Subcutaneous abdominal adipose tissue (tissue), 5 donors: ENCODE results near the gene PLEKHA5.

Experiments
- H3K27ac ChIP-seq: one replicate; pipeline ENCODE4 v1.7.0; 2013; ENCODE audit warnings: low read depth, mild to moderate bottlenecking, inconsistent platforms, low read length, moderate library complexity
- H3K27me3 ChIP-seq, 5 donors: one replicate each; pipeline ENCODE4 v1.7.0; 2013; ENCODE audit warnings: low read length in 5 of 5, inconsistent platforms in 1 of 5; ENCODE audit not compliant: control insufficient read depth in 5 of 5, insufficient read depth in 4 of 5
- H3K36me3 ChIP-seq, 5 donors: one replicate each; pipeline ENCODE4 v1.7.0; 2013; ENCODE audit warnings: low read length in 5 of 5; ENCODE audit not compliant: control insufficient read depth in 5 of 5, insufficient read depth in 5 of 5
- H3K4me1 ChIP-seq, 5 donors: one replicate each; pipeline ENCODE4 v1.7.0; 2013; ENCODE audit warnings: low read length in 5 of 5, mild to moderate bottlenecking in 3 of 5, moderate library complexity in 1 of 5; ENCODE audit not compliant: control insufficient read depth in 5 of 5, insufficient read depth in 5 of 5
- H3K4me3 ChIP-seq, 5 donors: one replicate each; pipeline ENCODE4 v1.7.0; 2013; ENCODE audit warnings: low read length in 5 of 5, low read depth in 1 of 5
- H3K9ac ChIP-seq, 5 donors: one replicate each; pipeline ENCODE4 v1.7.0; 2013; ENCODE audit warnings: low read length in 5 of 5, mild to moderate bottlenecking in 4 of 5, moderate library complexity in 3 of 5
- H3K9me3 ChIP-seq, 5 donors: one replicate each; pipeline ENCODE4 v1.7.0; 2013; ENCODE audit warnings: low read length in 5 of 5; ENCODE audit not compliant: control insufficient read depth in 5 of 5
- donor health status: healthy.
- donor health status: healthy.
- donor health status: healthy.
- donor health status: healthy.
- donor health status: healthy.

PLEKHA5 gene

DNA sequence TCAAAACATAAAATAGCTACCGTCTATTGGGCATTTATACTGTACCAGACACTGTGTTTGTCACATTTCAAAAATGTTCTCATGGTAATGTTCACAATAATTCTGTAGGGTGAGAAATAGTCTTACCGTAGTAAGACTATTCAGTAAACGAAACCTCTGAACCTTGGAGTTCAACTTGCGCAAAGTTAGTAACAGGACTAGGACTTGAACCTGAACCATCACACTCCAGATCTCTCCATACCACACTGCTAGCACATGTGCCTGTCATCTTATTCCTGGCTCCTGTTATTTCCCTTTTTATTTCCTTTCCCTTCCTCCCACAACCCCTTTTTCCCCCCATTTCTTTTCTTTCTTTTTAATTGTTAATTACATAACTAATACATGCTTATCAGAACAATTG, 65.4 kb downstream of the PLEKHA5 start:
- no peaks in the 10 kb centered on the region for H3K9me3 ChIP-seq
- no peak overlapping the region for H3K27ac ChIP-seq
- no peak overlapping the region for H3K4me3 ChIP-seq
- H3K27me3 ChIP-seq, result no peaks in the 10 kb centered on the region
- H3K4me1 ChIP-seq, result peaks cover 0 to 27% (median 20%) of the 10 kb centered on the region in 5 donors
- no peaks in the 10 kb centered on the region for H3K36me3 ChIP-seq
- no peak overlapping the region for H3K9ac ChIP-seq

DNA sequence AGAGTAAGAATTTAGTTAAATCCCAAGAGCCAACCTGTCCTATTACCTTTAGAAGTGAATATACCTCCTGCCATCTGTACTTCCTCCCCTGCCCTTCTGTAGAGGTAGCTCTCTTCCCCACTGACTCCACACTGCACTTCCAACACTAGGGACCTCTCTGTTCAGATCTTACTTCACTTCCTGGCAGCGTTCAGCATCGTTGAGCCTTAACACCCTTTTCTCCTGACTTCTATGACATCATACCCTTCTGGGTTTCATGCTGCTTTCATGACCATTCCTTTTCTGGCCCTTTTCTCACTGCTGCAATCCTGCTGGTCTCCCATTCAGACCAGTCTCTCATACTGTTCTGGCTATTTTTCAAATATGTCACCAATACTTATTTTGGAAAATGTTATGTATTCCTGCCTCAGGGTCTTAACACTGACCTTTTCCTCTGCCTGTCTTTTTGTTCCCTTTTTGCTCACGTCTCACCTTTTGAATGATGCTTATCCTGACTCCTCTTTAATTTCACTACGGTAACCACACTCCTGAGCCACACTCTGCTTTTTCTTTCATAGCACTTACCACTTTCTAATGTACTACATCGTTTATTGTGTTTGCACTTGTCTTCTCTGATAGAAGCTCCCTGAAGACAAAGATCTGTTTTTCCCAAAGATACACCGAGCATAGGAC, 67.6 kb downstream of the PLEKHA5 start:
- H3K4me3 ChIP-seq, result no peak overlapping the region
- no peak overlapping the region for H3K27ac ChIP-seq
- H3K36me3 ChIP-seq, result no peaks in the 10 kb centered on the region
- H3K9ac ChIP-seq, result no peak overlapping the region
- H3K9me3 ChIP-seq, result no peaks in the 10 kb centered on the region
- H3K27me3 ChIP-seq, result no peaks in the 10 kb centered on the region
- H3K4me1 ChIP-seq, result peaks cover 0 to 11% (median 5%) of the 10 kb centered on the region in 5 donors

- H3K36me3 ChIP-seq, result no peaks in the 10 kb centered on the region
- H3K9me3 ChIP-seq, result no peaks in the 10 kb centered on the region
- H3K9ac ChIP-seq, result no peak overlapping the region
- H3K4me3 ChIP-seq, result no peak overlapping the region
- H3K27me3 ChIP-seq, result no peaks in the 10 kb centered on the region
- no peak overlapping the region for H3K27ac ChIP-seq
- peaks cover 0 to 3% (median 0%) of the 10 kb centered on the region in 5 donors for H3K4me1 ChIP-seq
These were observed 68.7 kb downstream of the PLEKHA5 start for GRCh38 chr12:19198272-19198671.

DNA sequence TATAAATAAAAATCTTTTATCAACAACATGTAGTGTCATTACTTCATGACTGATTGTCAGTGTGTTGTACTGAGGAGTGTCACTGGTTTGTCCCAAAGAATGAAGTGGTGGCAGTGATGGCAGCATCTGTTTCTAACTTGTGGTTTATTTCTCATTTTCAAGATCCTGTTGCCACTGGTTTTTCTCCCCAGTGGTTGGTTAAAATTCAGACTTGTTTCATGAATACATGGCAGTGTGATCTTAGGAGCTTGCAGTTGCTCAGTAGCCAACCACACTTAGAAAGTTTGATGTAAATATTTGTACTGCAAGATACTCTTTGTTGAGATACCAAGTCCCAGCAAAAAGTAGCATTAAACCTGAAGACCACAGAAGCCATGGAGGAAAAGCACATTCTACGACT, 69.8 kb downstream of the PLEKHA5 start:
- H3K4me1 ChIP-seq, result peaks cover 0 to 3% (median 0%) of the 10 kb centered on the region in 5 donors
- H3K4me3 ChIP-seq, result no peak overlapping the region

GRCh38 chr12:19200261-19200660, 70.7 kb downstream of the PLEKHA5 start:
- no peaks in the 10 kb centered on the region for H3K9me3 ChIP-seq
- no peak overlapping the region for H3K9ac ChIP-seq
- H3K27me3 ChIP-seq, result no peaks in the 10 kb centered on the region
- no peak overlapping the region for H3K4me3 ChIP-seq
- H3K36me3 ChIP-seq, result no peaks in the 10 kb centered on the region
- H3K4me1 ChIP-seq, result peaks cover 0 to 3% (median 0%) of the 10 kb centered on the region in 5 donors
- H3K27ac ChIP-seq, result no peak overlapping the region

More for the DNA sequence above, 69.8 kb downstream of the PLEKHA5 start:
- Histone ChIP-seq H3K27me3 (no peaks in the 10 kb centered on the region), H3K9me3 (no peaks in the 10 kb centered on the region), H3K36me3 (no peaks in the 10 kb centered on the region), H3K9ac (no peak overlapping the region), H3K27ac (no peak overlapping the region)

DNA sequence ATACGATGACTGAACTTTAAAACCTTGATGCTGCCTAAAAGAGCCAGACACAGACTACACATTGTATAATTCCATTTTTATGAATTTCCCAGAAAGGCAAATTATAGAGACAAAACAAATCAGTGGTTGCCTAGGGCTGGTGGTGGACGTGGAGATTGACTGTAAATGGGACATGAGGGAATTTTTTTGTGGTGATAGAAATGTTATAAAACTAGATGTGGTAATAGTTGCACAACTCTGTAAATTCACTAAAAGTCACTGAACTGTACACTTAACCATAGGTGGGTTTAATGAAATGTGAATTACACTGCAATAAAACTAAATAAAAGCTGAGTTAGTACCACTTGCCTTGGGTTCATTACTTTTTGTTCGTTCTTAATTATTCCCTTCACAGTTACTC, 72.1 kb downstream of the PLEKHA5 start:
- Histone ChIP-seq H3K27me3 (no peaks in the 10 kb centered on the region), H3K9ac (no peak overlapping the region), H3K36me3 (no peaks in the 10 kb centered on the region), H3K4me3 (no peak overlapping the region), H3K9me3 (no peaks in the 10 kb centered on the region), H3K4me1 (peaks cover 0 to 3% (median 0%) of the 10 kb centered on the region in 5 donors), H3K27ac (no peak overlapping the region)

DNA sequence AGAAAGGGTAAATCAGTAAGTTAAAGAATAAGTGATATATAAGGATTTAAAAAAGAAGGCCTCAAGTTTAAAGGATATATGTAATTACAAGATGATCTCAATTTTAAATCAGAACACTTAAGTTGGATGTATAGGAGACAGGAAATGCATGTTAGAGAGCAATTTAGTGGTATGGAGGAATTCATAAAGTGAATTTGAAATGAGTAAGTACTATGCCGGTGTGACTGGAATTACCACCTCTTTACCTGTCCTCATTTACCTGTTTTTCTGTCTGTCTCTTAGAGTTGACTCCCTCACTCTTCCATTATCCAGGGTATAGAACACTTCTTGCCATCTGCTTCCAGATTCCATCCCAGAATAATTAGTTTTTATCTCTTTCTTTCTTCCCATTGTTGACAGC, 73.5 kb downstream of the PLEKHA5 start:
- H3K4me3 ChIP-seq, result no peak overlapping the region

DNA sequence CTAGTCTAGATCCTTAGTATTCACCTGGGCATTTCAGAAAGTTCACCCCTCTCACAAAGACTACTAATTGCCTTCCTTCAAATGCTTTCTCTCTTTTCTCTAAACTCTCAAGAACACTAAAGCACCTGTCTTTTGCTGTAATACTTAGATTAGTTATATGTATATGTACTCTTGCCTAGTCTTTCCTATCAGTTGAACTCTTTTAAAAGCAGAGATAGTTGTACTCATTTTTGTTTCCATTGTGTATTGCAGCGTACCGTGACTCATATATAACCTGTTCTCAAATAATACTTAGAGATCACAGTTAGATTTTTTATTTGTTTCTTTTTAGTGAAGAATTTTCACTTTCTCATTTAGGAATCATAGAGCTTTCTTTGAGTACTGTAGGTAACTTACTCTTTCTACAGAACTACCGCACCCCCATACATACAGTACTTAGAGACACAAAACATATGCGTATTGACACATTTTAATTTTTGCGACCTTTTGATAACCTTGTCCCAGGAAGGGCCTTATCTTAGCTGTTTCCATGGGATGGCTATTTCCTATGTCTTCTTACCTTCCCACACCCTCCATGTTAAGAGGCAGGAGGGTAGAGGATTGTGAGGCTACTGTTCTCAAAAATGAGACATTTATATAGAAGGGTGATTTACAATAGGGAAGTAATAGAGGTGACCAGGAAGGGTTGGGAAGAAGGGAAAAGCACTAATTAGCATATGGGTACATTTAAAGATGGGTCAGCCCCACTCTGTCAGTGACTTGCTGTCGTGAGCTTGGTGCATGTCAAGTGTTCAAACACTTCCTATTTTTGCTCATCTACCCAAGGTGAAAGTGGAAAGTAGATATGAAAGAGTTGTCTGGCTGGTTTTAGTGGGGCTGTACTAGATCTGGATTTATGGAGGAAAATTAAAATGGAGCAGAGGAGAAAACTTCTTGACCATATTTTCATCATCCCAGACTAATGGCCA, 74.3 kb downstream of the PLEKHA5 start:
- Histone ChIP-seq H3K9ac (no peak overlapping the region), H3K27me3 (no peaks in the 10 kb centered on the region), H3K36me3 (no peaks in the 10 kb centered on the region), H3K4me3 (no peak overlapping the region), H3K4me1 (peaks cover 0 to 3% (median 0%) of the 10 kb centered on the region in 5 donors), H3K27ac (no peak overlapping the region), H3K9me3 (no peaks in the 10 kb centered on the region)

More for the DNA sequence above, 73.5 kb downstream of the PLEKHA5 start:
- no peak overlapping the region for H3K27ac ChIP-seq
- H3K27me3 ChIP-seq, result no peaks in the 10 kb centered on the region
- no peaks in the 10 kb centered on the region for H3K9me3 ChIP-seq
- H3K36me3 ChIP-seq, result no peaks in the 10 kb centered on the region
- no peak overlapping the region for H3K9ac ChIP-seq
- peaks cover 0 to 3% (median 0%) of the 10 kb centered on the region in 5 donors for H3K4me1 ChIP-seq

GRCh38 chr12:19205120-19205519, 75.6 kb downstream of the PLEKHA5 start:
- H3K4me1 ChIP-seq, result peaks cover 0 to 3% (median 0%) of the 10 kb centered on the region in 5 donors
- H3K36me3 ChIP-seq, result peaks cover 0 to 3% (median 0%) of the 10 kb centered on the region in 5 donors
- H3K9me3 ChIP-seq, result peaks cover 0 to 3% (median 0%) of the 10 kb centered on the region in 5 donors
- H3K9ac ChIP-seq, result no peak overlapping the region
- H3K27me3 ChIP-seq, result no peaks in the 10 kb centered on the region
- H3K27ac ChIP-seq, result no peak overlapping the region
- peak overlapping the region in 1 of 5 donors; percentile 0 for H3K4me3 ChIP-seq
